ENCODE results near the gene INPP5D.

INPP5D gene

DNA sequence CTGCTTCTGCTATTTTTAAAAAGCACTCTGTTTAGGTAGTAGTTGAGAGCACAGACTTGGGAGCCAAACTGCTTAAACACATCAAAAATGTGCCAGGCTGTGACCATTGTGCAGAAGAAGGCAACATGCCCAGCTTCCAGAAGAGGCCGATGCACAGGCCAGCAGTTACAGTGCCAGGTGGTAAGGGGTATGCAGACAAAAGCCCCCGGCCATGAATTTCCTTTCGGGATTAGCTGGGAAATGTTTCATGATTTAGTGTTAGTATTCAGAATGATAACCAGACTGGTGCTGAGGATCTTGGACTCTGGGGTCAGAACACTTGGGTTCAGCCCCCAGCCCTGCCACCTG is 151.4 kb downstream of the INPP5D start:
- no peak for DNase-seq

DNA sequence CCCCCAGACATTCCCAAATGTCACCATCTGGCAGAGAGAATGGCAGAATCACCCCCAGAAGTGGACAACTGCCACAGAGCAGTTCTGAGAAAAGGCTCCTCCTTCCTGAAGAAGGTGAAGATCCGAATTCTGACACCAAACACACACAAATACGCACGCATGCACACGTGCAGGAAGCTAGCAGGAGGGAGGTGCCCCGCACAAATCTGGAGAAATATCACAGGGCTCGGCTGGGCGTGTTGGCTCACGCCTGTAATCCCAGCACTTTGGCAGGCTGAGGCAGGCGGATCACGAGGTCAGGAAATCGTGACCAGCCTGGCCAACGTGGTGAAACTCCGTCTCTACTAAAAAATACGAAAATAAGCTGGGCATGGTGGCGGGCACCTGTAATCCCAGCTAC is 152.9 kb downstream of the INPP5D start:
- DNase-seq, result no peak

DNA sequence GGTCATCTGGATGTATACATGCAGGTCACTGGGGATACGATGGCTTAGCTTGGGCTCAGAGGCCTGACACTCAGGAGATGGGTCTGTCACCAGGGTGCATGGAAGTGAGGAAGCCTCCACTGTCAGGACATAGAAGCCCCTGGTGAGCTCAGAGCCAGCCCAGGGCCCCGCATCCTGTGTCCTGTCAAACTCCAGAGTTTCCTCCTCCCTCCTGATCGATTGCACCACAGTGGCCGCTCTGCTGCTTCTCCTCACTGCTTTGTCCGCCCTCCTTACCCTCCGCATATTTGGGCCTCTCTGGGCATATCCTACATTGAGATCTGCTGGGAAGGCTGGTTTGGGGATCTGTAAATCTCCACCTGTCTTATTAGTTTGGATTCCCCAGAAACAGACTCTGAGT is 153.8 kb downstream of the INPP5D start:
- DNase-seq, result no peak

DNA sequence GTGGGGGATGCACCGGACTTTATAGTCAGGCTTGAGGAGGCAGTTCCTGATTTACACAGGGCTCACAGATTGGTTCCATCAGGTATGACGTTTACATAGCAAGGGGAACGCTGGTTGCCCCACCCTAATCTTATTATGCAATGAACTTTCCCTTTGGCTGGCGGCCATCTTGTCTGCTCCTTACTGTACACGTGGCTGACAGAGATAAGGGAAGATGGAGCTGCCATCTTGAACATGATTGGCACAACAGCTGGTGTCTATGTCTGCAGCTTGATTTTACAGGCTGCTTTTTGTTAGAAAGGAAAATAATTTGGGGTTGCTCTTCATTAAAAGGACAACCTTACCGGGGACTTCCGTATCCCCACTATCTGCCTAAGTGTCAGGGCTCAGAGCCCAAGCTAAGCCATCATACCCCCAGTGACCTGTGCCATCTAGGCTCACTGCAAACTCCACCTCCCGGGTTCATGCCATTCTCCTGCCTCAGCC is 157.8 kb downstream of the INPP5D start:
- no peak for DNase-seq

DNA sequence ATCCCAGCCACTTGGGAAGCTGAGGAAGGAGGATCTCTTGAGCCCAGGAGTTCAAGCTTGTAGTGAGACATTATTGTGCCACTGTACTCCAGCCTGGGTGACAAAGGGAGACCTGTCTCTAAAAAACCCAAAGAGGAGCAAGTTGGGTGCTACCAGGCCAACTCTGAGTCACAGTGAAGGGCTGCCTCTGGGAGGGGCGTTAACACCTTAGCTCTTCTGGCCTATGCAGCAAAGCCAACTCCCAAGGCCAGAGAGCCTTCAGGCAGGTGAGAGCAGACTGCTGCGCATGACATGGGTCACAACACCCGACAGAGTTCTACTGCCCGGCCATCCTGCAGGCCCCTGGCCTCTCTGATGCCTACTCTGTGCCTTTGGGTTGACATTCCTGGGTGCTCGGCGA is 158.7 kb downstream of the INPP5D start:
- DNase-seq, result no peak

DNA sequence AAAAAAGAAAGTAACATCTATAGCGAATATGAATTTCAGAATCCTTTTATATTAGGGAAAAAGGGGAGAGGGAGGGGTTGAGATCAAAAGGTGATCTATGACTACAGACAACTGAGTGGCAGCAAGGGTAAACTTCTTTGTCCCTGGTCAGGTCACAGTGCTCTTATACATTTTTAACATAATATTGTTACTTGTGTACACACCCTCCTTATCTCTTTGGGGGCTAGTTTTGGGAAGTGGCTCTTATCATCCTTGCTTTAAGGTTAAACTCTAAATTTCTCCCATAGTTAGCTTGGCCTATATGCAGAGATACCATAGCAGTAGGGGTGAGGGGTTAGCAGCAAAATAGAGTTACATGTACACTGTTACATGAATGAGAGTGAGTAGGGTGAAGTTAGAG is 159.7 kb downstream of the INPP5D start:
- no peak for DNase-seq

DNA sequence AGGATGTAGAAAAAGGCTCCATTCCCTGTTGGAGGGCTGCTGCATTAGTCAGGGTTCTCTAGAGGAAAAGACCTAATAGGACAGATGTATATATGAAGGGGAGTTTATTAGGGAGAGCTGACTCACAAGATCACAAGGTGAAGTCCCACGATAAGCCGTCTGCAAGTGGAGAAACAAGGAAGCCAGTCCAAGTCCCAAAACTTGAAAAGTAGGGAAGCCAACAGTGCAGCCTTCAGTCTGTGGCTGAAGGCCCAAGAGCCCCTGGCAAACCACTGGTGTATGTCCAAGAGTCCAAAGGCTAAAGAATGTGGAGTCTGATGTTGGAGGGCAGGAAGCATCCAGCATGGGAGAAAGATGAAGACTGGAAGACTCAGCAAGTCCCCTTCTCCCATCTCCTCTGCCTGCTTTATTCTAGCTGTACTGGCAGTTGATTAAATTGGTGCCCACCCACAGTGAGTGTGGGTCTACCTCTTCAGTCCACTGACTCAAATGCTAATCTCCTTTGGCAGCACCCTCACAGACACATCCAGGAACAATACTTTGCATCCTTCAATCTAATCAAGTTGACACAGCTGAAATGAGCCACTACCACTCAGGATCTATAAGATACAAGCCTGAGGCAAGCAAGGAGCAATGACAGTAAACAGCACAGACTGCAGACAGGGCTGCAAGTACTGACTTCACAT is 161.4 kb downstream of the INPP5D start:
- no peak for DNase-seq

DNA sequence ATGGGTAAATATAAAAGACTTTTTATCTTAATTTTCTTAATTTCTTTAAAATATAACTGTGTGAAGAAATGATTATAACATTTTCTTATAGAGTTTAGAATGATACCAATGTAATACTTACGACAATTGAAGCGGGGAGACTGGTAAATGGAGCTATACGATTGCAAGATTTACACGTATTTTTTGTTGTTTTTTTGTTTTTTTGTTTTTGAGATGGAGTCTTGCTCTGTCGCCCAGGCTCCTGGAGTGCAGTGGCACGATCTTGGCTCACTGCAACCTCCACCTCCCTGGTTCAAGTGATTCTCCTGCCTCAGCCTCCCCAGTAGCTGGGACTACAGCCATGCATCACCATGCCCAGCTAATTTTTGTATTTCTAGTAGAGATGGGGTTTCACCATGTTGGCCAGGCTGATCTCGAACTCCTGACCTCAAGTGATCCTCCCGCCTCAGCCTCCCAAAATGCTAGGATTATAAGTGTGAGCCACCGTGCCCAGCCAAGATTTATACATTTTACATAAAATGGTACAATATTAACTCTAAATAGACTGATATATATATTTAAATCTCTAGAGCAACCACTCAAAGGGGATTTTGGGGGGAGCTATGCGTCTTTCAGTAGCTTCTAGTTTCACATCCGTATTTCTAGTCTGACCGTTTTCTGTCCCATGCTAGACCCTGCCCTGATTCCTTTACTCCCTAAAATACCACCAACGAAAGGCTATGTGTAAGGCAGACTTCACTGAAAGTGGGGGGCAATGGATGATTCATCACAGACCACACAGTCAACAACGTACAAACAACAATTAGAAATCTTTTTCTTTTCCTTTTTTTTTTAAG is 163.1 kb downstream of the INPP5D start:
- DNase-seq, result no peak

DNA sequence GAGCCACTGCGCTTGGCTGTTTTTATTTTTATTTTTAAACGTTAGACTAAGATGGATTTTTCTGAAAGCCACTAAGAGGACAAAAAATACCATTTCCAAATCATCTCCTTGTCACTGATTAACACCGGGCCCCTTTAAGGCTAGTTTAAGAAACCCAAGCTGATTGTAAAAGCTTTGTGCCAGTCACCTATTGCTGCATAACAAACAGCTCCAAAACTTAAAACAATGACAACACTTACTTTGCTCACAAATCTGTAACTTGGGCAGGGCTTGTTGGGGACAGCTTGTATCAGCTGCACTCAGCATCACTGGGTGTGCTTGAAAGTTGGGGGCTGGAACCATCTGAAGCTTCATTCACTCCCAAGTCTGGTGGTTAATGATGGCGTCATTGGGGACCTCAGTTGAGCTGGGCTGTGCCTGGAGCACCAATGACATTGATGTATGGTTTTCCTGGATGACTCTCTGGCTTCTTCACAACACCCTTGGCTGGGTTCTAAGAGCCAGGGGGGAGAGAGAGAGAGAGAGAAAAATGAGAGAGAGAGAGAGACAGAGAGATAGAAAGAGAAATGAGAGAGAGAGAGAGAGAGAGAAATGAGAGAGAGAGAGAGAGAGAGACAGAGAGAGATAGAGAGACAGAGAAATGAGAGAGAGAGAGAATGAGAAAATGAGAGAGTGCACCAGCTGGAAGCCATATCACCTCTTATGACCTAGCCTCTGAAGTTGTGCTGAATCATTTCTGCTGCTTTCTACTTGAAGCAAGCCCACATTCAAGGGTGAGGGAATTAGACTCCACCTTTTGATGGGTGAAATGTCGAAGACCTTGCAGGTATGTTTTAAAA is 165.3 kb downstream of the INPP5D start:
- no peak for DNase-seq

DNA sequence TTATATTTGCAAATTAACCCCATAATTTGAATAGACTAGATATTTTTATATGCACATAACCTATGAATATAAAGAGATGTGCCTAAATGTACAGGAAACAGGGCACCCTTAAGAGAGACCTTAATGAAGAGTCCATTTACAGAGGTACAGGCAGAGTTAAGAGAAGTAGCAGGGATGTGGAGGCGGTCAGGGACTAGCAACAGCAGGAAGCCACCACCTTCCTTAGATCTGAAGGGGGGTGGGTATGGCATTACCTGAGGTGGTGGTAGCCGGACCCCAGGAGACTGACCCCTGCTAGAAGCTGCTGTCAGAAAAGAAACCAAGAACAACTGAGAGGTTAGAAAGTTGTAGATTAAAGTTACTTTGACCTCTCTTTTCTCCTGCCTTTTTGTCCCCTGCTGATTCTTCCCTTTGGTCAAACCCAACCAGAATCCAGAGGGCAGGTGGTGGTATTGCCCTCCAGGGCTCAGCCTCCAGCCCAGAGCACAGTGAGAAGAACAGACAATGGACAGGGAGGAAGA is 166.4 kb downstream of the INPP5D start:
- DNase-seq, result no peak

DNA sequence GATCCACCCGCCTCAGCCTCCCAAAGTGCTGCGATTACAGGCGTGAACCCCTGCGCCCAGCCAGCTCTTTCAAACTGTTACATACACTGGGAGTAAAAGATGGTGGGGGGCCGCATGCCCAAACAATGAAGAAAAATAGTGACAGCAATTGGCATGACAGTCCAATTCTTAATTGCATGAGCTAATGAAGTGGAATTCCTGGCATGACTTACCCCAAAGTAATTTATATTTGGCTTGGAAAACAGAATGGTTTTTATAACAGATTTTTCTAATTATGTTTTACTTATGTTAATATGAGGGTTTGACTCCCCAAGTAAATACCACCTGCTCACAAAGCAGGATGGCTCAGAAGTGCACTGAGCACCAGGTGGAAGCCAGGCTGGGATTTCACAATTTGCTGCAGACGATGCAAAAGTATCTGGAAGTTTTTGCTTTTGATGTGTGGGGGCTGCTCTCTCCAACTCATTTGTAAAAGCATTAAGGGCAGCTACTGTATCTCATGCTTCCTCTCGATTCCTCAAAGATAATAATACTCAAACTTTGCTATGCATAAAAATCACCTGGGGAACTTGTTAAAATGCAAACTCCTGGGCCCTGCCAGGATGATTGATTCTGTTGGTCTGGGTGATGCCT is 167.3 kb downstream of the INPP5D start:
- DNase-seq, result no peak

DNA sequence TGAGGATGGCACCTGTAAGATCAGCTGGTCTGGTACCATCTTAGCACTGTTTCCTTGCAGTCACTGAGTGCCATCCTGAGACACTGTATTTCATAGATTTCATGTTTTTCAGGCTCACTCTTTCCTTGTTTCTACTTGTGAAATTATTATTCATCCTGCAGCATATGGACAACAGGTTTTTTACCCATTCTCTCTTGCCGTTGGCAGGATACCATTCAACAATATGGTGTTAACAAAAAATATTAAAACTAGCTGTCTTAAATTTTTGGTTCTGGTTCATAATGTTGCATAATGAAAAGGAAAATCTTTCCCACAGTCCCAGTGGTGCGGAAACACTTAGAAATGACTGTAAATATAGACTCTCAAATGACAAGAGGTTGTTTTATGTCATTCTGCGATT is 168.2 kb downstream of the INPP5D start:
- no peak for DNase-seq

DNA sequence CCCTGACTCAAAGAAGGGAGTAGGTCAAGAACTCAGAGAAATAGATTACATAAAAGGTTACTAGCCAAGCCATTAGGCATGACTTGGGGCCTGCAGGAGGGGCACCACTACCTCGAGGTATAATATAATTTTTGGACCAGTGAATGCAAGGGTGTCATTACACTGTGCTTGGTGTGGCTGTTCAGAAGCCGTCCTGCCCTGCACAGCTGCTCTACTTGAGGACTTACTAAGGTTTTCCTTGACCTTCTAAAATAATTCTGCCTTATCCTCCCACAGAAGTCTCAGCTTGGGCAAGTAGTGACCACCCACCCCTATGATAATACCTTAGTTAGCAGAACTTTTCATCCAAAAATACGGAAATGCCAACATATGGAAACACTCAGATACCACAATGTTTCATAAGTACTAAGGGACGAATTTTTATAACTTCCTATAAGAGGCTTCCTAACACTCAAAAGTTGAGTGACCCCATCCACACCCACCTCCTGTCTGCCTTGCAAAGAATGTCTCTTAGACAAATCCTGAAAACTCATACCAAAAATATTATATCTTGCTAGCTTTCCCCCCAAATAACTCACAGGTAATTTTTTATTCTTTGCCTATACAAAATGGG is 173.6 kb downstream of the INPP5D start:
- no peak for DNase-seq

DNA sequence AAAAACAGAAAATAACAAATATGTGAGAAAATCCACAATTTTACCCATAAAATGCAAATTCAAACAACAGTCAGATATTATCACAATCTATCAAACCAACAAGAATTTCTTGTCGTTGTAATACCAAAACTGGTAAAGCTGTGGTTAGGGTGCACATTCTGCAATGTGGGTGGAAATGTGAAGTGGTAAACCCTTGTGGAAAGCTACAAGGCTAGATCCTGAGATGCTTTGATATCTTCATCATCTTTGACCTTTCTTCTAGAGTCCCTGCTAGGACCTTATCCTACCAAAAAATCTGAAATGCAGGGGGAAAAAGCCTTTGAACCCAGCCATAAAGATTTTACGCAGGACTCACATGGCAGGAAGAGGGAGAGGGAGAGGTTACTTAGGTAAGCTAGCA is 174.1 kb downstream of the INPP5D start:
- no peak for DNase-seq

DNA sequence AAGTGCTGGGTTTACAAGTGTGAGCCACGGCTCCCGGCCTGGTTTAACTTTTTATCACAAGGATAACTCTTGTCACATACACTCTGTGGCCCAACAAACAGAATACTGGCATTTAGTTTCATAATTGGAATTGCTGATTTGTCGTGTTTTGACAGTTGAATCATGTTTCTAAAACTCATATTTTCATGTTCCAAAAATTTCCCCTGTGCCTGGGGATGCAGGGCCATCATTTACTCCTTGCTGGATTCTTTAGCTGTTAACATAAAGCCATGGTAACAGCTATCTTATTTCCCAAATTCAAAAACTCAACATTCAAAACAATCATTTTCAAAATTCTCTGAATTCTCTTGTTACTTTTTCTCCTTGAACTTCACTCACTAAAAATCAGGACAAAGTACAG is 174.9 kb downstream of the INPP5D start:
- DNase-seq, result no peak

DNA sequence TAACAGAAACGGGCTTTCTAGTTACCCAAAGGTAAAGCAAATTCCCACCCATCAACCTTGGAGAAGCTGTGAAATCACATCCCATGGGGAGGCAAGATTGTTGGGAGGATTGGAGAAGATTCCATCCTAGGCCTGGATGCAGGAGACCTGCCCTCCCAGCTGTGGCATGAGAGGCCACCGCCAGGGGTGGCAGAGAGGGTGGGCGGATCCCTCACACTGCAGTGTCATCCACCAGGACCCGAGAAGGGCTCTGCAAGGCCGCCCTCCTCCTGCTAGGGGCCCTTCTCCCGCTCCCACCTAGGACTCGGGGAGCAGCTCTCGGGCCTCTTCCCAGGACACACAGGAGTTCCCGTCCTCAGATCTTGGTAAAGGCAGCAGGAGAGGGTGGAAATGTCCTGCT is 175.8 kb downstream of the INPP5D start:
- no peak for DNase-seq

DNA sequence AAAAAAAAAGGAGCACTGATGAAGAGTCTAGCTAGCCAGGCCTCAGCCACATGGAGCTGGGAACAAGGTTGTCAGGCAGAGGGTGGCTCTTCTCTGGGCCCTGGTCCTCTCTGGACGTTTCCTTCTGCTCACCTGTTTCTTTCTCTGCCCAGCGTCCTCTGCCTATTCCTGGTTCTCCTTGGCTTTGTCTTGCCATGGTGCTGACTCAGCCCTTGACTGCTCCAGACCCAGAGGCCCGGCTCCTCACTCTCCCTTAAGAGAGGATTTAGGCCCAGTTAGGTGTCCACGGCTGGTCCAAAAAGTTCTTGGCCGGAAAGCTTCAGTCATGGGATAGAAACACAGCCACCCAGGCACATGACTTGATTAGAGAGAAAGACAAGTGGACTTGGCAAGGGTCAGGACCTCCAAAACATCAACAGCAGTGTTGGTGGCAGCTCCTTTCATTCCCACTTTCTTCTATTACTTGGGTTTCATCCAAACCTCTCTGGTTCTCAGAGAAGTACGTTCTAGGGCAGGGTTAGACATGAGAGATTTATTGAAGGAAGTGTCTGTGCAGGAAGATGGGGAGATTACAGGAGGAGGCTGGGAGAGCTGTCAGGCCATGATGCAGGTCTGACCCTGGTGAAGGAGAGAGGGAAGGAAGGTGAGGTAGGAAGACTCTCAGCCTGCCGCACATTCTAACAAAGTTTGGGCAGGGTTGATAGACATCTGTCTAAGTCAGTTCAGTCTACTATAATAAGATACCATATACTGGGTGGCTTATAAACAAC is 176.9 kb downstream of the INPP5D start:
- DNase-seq, result no peak

DNA sequence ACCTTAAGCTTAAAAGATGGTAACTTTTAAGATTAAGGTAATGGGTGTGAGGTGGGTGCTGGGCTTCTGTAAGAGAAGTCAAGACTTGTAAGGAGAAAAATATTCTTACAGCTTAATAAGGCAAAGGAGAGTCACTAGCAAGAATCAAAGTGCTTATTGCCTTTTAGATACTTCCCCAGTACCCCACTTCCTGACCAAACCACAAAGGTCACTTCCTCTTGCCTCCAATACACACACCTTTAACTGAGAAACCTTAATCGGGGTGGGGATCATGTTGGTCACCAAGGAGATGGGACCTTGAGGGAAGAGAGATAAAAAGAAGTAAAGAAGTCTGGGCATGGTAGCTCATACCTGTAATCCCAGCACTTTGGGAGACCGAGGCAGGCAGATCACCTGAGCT is 180.8 kb downstream of the INPP5D start:
- DNase-seq, result no peak

DNA sequence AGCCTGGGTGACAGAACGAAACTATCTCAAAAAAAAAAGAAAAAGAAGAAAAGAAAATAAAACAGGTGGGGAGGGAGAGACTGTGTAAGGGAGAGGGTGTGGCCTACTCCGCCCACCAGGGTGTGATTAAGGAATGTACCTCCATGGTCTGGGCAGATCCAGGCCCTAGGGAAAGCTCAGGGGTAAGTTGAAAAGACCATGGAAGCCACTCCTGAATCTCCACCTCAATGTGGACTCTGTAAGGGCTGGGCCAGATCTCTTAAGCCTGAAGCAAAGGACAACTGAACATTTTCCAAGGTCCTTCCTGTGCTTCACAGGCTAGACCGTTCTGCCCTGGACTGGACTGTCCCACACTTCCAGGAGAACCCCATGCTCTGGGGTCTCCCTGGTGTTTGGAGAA is 181.7 kb downstream of the INPP5D start:
- no peak for DNase-seq

DNA sequence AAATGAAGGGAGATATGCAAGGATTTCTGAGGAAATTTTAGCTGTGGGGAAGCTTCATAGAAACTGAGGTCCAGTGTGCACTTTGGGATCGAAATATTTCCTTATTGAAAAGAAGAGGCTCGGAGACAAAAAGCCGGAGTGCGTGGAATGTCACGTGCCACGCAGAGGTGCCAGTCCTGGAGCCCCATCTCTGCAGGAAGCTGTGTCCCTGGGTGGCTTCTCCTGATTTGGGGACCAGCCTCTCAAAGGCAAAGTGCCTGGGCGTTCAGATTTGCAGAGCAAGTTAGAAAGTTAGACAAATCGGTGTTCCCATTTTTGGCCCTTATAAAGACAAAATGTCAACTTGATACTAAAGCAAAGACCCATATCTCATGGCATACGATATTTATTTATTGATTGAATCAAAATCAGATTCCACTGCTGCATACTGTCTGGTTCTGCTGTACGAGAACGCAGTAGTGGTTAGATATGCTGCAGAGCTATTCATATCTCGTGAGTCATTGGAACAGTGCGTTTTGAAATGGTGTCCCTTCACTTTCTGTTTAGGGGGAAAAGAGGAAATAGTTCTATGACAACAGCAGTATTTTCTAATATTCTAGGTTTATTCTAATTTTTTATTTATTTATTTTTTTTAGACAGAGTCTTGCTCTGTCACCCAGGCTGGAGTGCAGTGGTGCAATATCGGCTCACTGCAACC is 182.2 kb downstream of the INPP5D start:
- no peak for DNase-seq

DNA sequence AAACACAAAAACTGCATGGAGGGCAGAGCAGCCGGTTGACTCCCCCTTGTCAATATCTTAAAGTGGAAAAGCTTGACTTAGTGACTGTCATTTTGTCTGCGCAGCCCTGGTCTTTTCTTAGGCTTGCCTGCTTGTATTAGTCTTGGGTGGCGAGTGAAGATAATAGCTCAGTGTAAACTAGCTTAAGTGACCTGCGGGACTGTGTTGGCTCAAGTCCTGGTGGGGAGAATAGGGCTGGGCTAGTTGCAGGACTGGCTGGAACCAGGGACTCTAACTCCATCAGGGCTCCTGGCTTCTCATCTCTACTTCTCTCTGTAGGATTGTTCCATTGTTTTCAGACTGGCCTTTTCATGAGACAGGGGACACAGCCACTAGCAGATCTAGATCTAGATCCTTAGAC is 183.2 kb downstream of the INPP5D start:
- no peak for DNase-seq

Measured in fibroblast of skin of scalp (primary cell).